ENCODE measurements around the gene CUL7. TPM values are rescaled to one million over a fixed set of nuclear protein-coding genes. Genes with fewer than 3 reads are reported as not detected.

The CUL7 gene
- total and polyA plus RNA-seq, 2 donors (not counting 1 experiment from before 2014, with no cell fraction given) = 21.4 to 60.3 TPM

DNA sequence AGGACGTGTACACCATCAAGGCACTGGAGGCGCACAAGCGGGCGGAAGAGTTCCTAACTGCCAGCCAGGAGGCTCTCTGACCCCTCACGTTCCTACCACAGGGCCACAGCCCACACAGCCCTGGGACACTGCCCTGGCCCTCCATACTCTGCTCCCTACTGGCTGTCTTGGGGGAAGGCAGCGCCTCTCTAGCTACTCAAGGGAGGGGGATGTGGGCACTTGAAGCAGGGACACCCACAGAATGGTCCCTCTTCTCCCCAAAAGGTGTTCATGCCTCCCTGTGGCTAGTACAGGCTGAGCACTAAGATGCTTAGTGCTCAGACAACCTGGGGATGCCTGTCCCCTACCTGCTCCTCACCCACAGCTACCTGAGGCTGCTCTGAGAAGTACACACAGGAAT, 42.4 kb downstream of the CUL7 start:
- Histone ChIP-seq H3K36me3 (ENCODE audit: control insufficient read depth, insufficient read depth, low read length) (peaks cover 30% of the 10 kb centered on the region), H3K4me2 (ENCODE audit: extremely low read depth, insufficient read depth, low read length) (no peak overlapping the region), H3K4me1 (ENCODE audit: control insufficient read depth, extremely low read depth, insufficient read depth, low read length) (peaks cover 13% of the 10 kb centered on the region), H3K9me3 (ENCODE audit: control insufficient read depth, insufficient read depth, low read depth, low read length) (no peaks in the 10 kb centered on the region), H2AFZ (ENCODE audit: low read length) (no peak overlapping the region), H4K20me1 (ENCODE audit: control insufficient read depth, extremely low read depth, insufficient read depth, low read length) (no peaks in the 10 kb centered on the region), H3K9ac (ENCODE audit: insufficient read depth, low read length) (no peak overlapping the region), H3K4me3 (replicated peaks in 1 of 4; ENCODE audit: control extremely low read depth in 1 of 4, insufficient read depth in 1 of 4, low read depth in 3 of 4, low read length in 4 of 4) (no peak overlapping the region), H3K79me2 (ENCODE audit: control insufficient read depth, insufficient read depth, low read length) (peaks cover 31% of the 10 kb centered on the region), H3K27ac (ENCODE audit: insufficient read depth, low read length) (no peak overlapping the region), H3K27me3 (ENCODE audit: control insufficient read depth, insufficient read depth, low read length) (no peaks in the 10 kb centered on the region)
- TF ChIP-seq, protein P1, sequence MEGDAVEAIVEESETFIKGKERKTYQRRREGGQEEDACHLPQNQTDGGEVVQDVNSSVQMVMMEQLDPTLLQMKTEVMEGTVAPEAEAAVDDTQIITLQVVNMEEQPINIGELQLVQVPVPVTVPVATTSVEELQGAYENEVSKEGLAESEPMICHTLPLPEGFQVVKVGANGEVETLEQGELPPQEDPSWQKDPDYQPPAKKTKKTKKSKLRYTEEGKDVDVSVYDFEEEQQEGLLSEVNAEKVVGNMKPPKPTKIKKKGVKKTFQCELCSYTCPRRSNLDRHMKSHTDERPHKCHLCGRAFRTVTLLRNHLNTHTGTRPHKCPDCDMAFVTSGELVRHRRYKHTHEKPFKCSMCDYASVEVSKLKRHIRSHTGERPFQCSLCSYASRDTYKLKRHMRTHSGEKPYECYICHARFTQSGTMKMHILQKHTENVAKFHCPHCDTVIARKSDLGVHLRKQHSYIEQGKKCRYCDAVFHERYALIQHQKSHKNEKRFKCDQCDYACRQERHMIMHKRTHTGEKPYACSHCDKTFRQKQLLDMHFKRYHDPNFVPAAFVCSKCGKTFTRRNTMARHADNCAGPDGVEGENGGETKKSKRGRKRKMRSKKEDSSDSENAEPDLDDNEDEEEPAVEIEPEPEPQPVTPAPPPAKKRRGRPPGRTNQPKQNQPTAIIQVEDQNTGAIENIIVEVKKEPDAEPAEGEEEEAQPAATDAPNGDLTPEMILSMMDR (conservative IDR thresholded peaks at IDR 0.05 in 1 of 2, IDR thresholded peaks at IDR 0.05 in 1 of 2; ENCODE audit: low read depth in 1 of 2, low read length in 2 of 2) = no peak
- no peak for TF ChIP-seq EZH2 (IDR thresholded peaks at IDR 0.05; ENCODE audit: low read length, missing control alignments)
- DNase-seq (ENCODE audit: low read depth in 2 of 2) = no peak

- Histone ChIP-seq H2AFZ (ENCODE audit: low read length) (no peak overlapping the region), H3K27me3 (ENCODE audit: control insufficient read depth, insufficient read depth, low read length) (no peaks in the 10 kb centered on the region), H3K4me1 (ENCODE audit: control insufficient read depth, extremely low read depth, insufficient read depth, low read length) (peaks cover 8% of the 10 kb centered on the region), H3K4me2 (ENCODE audit: extremely low read depth, insufficient read depth, low read length) (no peak overlapping the region), H4K20me1 (ENCODE audit: control insufficient read depth, extremely low read depth, insufficient read depth, low read length) (no peaks in the 10 kb centered on the region), H3K4me3 (replicated peaks in 1 of 4; ENCODE audit: control extremely low read depth in 1 of 4, insufficient read depth in 1 of 4, low read depth in 3 of 4, low read length in 4 of 4) (no peak overlapping the region), H3K9me3 (ENCODE audit: control insufficient read depth, insufficient read depth, low read depth, low read length) (no peaks in the 10 kb centered on the region), H3K27ac (ENCODE audit: insufficient read depth, low read length) (no peak overlapping the region), H3K36me3 (ENCODE audit: control insufficient read depth, insufficient read depth, low read length) (peaks cover 30% of the 10 kb centered on the region), H3K79me2 (ENCODE audit: control insufficient read depth, insufficient read depth, low read length) (peaks cover 11% of the 10 kb centered on the region), H3K9ac (ENCODE audit: insufficient read depth, low read length) (no peak overlapping the region)
- no peak for TF ChIP-seq EZH2 (IDR thresholded peaks at IDR 0.05; ENCODE audit: low read length, missing control alignments)
- TF ChIP-seq, protein P1 (conservative IDR thresholded peaks at IDR 0.05 in 1 of 2, IDR thresholded peaks at IDR 0.05 in 1 of 2; ENCODE audit: low read depth in 1 of 2, low read length in 2 of 2) = peak; percentile 31 to 52
- peak; percentile 15 to 28 for DNase-seq (ENCODE audit: low read depth in 2 of 2)
Measured at GRCh38 chr6:43009124-43009523, 44.5 kb downstream of the CUL7 start.

GRCh38 chr6:43007126-43007525, 46.5 kb downstream of the CUL7 start:
- DNase-seq (ENCODE audit: low read depth in 2 of 2) = no peak
- no peak overlapping the region for H3K27ac ChIP-seq (ENCODE audit: insufficient read depth, low read length)
- H3K9ac ChIP-seq (ENCODE audit: insufficient read depth, low read length) = no peak overlapping the region
- no peak overlapping the region for H3K4me2 ChIP-seq (ENCODE audit: extremely low read depth, insufficient read depth, low read length)
- no peak overlapping the region for H3K4me3 ChIP-seq (replicated peaks in 1 of 4; ENCODE audit: control extremely low read depth in 1 of 4, insufficient read depth in 1 of 4, low read depth in 3 of 4, low read length in 4 of 4)
- no peaks in the 10 kb centered on the region for H3K9me3 ChIP-seq (ENCODE audit: control insufficient read depth, insufficient read depth, low read depth, low read length)
- no peaks in the 10 kb centered on the region for H3K4me1 ChIP-seq (ENCODE audit: control insufficient read depth, extremely low read depth, insufficient read depth, low read length)
- H3K79me2 ChIP-seq (ENCODE audit: control insufficient read depth, insufficient read depth, low read length) = peaks cover under 1% of the 10 kb centered on the region
- no peaks in the 10 kb centered on the region for H3K27me3 ChIP-seq (ENCODE audit: control insufficient read depth, insufficient read depth, low read length)
- H3K36me3 ChIP-seq (ENCODE audit: control insufficient read depth, insufficient read depth, low read length) = peaks cover 30% of the 10 kb centered on the region
- no peak for TF ChIP-seq EZH2 (IDR thresholded peaks at IDR 0.05; ENCODE audit: low read length, missing control alignments)
- TF ChIP-seq, protein P1 (conservative IDR thresholded peaks at IDR 0.05 in 1 of 2, IDR thresholded peaks at IDR 0.05 in 1 of 2; ENCODE audit: low read depth in 1 of 2, low read length in 2 of 2) = no peak
- no peak overlapping the region for H2AFZ ChIP-seq (ENCODE audit: low read length)
- no peaks in the 10 kb centered on the region for H4K20me1 ChIP-seq (ENCODE audit: control insufficient read depth, extremely low read depth, insufficient read depth, low read length)
